Stimulated activated CD8-positive, alpha-beta memory T cell treated with anti-CD3 and anti-CD28 coated beads, Interleukin-12 subunit alpha, Interleukin-12 subunit beta, amount 100 ng/mL, for 24 hours (primary cell): Measurements from ENCODE around the gene PTPRK.

Experiments
- DNase-seq: peaks from one replicate; pipeline ENCODE4 v3.0.0-alpha.2; 2020; ENCODE audit errors: extremely low read depth

PTPRK gene

DNA sequence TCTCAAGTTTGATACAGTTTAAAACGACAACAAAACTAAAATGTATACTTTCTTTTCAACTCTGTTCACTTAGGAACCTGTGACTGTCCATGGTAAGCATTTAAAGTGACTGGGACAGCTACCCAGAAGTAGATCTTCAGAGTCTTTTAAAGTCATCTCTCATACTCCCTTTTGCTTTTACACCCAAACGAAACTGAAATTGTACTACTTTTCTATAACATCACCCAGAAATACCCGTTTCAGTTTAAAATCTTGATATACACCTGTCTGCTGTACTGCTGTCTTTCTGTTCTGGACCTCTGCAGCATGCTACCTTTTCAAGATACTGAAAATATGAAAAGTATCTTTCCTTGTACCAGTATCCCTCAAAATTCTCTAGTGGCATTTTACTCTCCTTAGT is 449.2 kb downstream of the PTPRK start:
- no peak for DNase-seq

DNA sequence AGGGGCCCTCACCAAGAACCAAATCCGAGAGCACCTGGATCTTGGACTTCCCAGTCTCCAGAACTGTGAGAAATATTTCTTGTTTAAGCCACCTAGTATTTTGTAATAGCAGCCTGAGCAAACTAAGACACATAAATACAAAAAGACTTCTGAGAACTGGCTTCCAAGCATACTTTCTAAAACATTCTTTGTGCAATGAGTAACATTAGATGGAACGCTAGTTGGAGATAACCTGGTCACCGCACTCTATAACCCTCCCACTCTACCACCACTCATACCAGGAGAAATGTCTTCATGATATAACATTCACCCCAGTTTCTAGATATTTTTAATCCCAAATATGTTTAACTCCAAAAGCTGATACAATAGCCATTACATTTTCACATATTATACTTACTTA is 450.0 kb downstream of the PTPRK start:
- no peak for DNase-seq

DNA sequence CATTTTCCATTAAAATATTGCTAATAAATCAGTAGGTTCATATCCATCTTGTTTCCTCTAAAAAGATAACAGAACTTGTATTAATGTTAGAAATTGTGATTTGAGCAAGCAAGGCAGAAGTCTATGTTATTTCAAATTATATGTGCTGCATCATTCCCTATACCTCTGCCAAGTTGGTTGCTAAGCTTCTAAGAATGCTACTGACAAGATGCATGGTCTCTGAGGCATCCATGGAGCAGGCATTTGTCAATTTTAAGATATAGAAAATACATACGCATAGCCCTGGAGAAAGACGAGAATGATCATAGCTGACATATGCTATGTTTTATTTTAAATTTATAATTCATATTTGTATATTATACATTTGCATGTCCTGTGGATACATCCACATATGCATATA is 451.2 kb downstream of the PTPRK start:
- no peak for DNase-seq

DNA sequence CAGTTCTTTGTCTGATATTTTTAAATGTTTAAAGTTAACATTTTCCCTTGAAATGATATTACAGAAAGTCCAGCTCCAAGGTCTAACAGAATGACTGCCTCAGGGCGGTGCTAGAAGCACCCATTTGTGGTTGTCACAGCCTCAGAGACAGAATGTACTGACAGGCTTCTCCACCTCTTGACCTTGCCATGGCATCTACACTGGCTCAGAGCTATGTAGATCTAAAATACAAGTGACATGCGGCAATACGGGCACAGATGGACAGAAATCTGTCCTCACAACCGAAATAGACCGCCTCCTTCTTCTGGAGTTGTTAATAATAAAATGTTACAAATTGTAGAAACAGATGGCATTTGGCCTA is 452.3 kb downstream of the PTPRK start:
- no peak for DNase-seq

DNA sequence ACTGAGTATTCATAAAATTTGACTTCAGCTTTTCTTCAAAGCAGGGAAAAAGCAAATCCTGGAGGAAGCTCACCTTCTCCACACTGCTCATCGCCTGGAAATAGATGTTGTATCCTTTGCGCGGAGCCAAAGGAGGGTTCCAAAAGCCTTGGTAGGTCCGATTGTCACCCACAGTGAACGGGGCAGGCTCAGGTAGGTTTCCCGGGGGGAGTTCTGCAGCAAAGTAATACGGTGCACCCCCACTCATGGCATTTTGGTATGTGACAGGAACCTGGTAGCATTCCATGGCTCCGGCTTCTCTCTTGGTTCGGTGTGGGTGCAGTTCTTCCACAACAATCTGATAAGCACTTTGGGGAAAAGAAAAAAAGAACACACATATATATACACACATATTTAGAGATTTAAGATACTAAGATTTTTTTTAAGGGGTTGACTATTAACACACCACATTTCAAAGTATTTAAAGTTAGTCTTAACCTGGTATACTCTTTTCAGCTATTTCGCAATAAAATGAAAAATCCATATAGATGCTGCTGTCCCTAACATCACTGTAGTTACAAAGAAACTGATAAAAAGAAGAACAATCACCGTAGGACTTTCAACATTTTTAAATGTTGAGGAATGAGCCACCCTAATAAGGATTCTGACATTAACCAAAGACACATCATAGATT is 452.8 kb downstream of the PTPRK start:
- DNase-seq, result no peak

DNA sequence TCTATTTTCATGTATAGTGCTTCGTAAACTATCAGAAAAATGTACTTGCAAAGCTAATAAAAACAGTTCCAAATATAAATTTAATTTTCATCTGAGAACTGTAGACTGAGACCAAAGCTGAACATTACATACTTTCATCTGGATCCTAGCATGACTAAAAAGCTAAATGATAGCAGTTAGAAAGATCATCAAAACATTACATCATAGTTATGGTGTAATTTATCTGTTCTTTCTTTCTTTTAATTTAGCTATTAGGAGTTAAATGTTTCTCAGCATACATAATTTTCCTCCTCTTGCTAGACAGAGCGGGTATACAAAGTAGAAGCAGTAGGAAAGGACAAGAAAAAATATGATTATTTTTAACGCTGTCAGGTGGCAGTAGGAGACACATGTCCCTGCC is 455.3 kb downstream of the PTPRK start:
- no peak for DNase-seq

DNA sequence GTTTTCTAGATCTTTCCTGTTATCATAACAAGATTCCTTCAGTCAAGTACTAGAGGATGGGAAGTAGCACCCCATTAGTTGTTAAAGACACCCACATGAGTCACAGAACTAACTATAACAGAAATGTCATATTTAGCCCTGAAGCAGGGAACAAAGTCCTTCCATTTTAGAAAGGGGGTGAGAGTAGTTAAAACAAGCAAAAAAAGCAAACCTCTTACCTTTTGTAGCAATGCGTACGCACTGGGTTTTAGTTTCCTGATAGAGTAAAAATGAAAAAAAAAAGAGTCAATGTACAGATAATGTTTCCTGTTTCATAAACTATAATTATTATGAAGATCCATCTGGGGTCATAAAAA is 455.9 kb downstream of the PTPRK start:
- DNase-seq, result no peak

DNA sequence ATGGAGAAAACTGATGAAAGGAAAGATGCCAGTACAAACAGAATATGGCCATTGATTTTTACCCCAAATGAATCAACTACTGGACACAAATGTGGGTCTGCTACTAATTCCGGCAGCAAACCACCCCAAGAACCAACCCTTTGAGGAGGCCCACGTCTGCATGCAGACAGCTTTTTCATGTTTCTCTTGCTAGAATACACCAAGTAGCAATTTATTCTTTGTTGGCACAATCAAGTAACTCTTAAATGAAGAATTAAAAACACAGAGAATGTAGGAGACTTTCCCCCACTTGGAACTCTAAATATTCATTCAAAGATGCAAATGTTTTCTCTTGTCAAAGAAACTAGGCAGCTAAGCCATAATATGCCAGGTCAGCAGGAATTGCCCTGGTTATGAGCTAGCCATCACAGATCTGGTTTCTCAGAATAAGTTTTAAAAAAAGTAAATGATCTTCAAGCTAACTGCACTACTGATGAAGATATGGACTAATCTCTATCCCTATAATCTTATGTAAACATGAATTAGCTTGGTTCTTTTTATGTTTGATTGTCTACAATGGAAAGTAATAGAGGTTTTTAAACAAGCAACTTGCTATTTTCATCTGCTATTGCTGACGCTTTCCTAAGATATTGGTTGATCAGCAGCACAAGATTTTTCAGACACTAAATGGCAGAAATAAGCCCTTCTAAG is 456.4 kb downstream of the PTPRK start:
- DNase-seq, result no peak

DNA sequence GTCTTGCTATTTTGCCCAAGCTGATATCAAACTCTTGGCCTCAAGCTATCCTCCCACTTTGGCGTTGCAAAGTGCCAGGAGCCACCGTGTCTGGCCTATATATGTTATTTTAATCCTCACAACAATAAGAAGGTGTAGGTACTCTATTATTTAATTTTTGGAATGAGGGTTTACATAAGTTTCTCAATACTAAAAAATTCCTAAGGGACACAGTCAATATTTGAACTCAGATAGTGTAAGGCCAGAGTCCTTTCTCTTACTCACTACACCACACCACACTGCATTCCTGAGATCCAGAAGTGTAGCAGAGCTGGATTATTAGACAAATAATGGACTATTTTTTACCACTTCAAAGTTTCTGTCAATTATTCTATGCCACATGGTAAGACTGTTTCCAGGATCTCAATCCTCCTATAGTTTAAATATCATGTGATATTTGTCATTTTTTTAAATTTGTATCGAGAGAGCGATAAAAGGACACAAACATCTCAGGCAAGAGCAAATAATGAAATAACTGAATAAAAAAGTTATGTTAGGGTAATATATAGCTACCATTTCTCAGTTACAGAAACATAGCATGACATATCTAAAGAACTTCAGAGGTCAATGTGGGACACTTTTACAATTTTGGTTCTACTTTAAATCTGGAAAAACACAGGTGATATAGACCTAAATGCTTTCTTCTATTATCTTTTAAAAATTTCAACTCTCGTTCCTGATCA is 457.4 kb downstream of the PTPRK start:
- no peak for DNase-seq

DNA sequence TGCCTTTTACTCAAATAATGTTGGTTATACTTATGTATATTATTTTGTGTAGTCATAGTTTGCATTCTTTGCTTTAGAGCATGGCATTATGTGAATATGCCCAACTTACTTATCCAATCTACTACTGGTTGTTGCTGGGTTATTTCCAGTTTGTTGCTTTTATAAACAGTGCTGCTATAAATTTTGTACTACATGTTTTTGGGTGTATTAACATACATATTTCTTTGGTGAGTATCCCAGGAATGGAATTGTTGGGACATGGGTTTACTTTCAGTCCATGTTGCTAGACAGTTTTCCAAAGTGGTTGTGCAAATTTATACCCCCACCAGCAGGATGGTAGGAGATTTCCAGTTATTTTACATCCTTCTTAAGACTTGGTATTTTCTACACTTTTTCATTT is 462.5 kb downstream of the PTPRK start:
- DNase-seq, result no peak

DNA sequence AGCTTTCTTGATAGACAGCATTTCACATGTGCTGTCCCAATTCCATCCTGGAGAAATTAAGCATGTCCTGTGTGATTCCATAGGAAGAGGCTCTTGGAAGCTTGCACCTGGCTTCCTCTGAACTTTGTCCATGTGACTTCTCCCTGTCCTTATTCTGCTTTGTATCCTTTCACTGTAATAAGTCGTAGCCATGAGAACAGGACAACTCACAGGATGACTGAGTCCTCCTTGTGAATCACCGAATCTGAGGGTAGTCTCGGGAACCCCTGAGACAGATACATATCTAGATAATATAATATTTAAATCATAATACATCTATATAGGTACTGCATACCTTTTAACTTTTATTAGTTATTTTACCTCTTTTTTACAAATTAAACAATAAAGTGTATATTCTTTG is 462.9 kb downstream of the PTPRK start:
- no peak for DNase-seq

DNA sequence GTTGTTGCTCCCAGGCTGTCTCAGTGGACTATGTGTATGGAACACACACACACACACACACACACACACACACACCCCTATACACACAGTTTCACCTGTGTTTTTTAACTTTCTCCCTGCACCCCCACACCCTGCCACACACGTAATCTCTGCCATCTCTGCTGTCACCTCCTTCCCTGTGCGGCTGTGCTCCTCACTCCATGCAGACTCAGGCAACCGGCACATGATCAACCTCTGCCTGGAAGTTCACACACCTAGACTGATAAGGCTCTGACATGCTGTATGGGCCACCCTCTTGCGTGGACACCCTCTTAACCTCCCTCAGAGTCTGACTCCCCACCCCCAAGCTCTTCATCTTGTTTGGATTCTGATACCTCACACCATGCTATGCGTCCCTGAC is 467.3 kb downstream of the PTPRK start:
- no peak for DNase-seq

DNA sequence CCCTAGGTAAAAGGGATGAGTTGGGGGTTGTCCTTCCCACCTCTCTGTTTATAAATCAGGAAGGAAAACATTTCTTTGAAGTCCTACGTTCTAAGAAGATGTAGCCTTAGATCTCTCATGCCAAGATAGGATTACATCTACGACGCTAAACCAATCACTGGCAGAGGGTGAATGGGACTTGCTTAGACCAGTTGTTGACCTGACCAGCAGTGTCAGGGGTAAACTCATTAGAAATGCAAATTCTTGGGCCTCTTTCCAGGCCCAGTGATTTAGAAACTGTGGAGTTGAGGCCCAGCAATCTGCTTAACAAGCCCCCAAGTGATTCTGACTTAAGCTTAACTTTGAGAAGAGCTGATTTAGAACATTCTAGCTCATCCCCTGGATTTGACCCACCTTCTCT is 472.4 kb downstream of the PTPRK start:
- DNase-seq, result no peak

DNA sequence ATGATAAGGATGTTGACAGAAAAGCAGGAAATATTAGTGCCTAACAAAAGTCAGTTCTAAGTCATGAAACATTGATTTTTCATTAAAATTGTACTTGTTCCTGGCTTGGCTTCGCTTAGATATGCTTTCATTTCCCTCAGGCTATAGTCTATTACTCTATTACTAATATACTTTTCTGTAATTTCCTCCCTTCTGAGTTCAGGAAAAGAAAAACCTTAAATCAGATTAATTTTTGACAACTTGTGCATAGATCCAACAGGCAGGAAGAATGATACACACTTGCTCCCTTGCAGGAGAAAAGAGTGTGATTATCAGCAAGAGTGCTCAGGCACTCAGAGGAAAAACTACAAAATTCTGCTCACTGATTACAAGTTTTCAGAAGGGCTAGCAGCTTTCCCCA is 474.4 kb downstream of the PTPRK start:
- no peak for DNase-seq

DNA sequence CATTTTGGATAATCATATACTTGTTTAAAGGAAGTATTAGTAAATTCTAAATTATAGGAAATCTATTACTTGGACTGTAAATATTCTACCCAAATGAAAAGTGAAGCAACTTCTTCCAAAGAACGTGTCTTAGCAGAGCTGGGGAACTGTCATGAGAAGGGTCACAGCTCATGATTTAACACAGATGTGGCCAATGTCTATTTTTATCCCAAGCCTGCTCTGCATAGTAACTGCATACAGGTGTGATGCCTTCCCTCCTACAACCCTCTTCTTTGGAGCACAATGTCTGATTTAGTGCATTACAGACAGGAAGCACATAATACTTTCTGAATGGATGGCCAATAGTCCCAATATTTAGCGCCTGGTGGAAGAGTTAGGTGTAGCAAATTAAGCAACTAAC is 480.9 kb downstream of the PTPRK start:
- no peak for DNase-seq

DNA sequence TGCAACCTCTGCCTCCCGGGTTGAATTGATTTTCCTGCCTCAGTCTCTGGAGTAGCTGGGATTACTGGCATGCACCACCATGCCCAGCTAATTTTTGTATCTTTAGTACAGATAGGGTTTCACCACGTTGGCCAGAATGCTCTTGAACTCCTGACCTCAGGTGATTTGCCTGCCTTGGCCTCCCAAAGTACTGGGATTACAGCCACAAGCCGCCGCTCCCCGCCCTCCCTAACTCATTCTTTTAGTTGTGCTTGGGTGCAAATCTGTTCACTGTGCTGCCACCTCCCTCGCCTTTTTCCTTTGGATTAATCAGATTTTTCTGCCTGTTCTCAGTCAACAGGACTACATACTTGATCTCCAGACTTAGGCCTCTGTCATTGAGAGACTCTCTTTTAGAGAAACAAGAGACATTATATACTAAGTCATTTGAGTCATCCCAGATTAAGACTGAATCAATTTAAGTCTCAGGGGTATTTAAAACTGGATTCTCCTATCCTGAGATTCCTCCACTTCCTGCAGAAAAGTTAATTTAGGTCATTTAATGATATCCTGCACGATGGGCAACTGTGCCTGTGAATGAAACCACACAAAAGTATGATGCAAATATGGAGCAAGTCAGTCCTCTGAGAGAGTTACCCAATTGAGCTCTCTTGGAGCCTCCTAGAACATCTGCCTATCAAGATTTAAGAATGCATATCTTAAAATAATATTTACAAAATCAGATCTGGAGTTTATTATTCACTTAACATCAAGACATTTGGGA is 483.4 kb downstream of the PTPRK start:
- no peak for DNase-seq

DNA sequence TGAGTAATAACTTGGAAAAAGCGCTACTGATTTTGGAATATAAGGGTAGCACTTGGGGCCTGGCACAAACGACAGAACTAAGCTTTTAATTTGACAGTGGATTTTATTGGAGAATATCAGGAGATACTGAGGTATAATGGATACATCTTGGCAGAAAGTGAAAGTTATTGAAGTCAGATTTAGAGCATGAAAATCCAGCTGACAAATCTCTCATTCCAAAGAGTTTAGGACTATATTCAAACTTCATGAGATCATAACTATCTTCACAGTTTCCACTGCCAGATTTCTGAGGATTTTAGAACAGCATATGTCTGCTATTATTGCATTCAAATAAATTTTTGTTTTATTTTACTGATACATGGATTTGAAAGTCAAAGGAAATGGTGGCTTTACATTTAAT is 487.2 kb downstream of the PTPRK start:
- no peak for DNase-seq

DNA sequence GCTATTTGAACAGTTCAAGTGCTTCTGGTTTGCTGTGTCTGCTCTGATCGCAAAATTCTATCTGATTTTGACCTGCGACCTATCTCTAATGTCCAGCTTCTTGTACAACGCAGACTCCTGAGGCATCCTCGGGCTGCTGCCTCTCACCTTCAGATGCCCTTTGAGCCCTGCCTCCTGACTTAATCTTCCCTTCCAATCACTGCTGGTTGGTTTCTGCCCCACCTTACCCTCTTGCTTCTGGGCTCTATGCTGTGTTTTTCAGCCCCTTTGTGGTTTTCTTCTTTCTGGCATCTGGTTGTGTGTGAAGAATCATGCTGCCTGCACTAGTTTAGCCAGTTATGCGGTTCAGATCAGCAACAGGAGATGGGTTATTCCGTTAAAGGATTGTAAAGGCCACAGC is 488.4 kb downstream of the PTPRK start:
- no peak for DNase-seq

DNA sequence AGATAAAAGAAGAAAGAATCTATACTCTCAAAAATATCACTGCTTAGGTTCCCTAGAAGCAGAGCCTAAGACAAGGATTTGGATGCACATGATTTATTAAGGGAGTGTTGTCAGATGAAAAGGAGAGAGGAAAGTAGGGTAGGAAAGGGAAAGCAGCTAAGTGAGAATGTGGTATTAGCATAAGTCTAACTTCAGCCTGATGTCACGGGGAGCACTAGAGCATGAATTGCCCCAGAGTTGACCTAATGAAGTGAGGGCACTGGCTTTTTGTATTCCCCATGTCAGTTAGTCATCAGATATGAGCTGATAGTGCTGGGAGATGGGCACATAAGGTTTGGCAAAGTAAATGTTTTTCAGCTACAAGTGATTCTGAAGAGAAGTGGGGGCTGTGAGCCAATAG is 490.6 kb downstream of the PTPRK start:
- DNase-seq, result no peak

DNA sequence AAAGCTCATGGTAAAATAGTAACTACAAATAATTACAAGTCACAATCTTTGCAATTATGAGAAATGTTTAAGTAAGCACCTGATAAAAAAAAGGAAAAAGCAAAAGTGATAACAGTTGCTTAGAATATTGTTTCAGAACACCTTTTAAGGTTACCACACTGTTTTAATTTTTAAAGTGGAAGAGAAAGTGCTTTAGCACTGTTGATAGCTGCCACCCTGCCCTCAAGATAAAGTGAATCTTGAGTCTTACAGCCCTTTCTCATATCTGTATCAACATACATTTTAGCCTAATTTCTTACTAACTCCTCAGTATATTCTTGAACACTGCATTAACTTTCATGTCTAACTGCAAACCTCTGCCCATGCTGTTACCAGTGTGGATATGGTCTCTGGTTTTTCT is 492.2 kb downstream of the PTPRK start:
- no peak for DNase-seq

DNA sequence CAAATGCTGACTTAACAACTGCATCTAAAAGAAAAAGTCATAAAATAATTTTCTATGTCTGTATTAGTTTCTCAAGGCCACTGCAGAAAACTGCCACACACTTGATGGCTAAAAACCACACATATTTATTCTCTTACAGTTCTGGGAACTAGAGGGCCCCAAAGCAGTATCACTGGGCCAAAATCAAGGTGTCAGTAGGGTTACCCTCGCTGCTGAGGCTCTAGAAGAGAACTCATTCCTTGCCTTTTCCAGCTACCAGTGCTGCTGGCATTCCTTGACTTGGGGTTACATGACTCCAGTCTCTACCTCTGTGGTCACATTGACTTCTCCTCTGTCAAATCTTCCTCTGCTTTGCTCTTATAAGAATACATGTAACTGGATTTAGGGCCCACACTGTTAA is 494.9 kb downstream of the PTPRK start:
- DNase-seq, result no peak

DNA sequence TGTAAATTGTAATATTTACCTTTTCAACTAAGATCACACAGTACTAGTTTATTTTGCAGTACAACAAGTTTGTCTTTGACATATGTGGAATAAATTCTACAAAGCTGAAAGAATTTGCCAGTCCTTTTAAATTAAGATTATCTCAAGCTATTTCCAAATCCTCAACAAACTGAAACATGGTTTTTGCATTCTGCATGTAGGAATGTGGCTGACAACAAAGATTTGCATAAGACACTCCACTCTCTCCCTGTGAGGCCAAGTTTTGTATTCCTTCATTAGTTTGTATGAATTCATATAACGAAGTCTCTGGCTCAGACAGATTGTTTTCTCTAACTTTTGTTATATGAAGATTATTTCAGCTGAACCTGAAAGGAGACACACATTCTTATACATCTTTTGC is 495.4 kb downstream of the PTPRK start:
- DNase-seq, result no peak

DNA sequence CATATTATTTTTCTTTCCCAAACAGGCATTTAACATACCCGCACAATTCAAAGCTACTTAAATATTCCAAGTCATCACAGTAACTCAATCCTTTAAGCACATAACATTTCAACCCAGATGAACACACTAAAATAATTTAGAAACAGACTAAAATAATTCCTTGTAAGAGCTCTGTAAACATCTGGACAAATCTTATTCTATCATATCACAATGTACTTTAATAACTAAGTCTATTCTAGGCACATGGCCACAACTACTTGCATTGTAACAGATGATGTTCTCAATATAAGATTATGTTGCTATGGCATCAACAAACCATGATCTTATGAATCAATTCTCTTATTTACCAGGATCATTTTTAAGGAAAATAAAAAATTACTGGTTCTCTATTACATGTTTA is 496.4 kb downstream of the PTPRK start:
- DNase-seq, result no peak
